Measurements from ENCODE around the gene OSBPL8. TPM values are rescaled to one million over a fixed set of nuclear protein-coding genes. Genes with fewer than 3 reads are reported as not detected.

OSBPL8 gene
- total RNA-seq, 2 donors from 2014 or later = 23.1 to 41.2 TPM

DNA sequence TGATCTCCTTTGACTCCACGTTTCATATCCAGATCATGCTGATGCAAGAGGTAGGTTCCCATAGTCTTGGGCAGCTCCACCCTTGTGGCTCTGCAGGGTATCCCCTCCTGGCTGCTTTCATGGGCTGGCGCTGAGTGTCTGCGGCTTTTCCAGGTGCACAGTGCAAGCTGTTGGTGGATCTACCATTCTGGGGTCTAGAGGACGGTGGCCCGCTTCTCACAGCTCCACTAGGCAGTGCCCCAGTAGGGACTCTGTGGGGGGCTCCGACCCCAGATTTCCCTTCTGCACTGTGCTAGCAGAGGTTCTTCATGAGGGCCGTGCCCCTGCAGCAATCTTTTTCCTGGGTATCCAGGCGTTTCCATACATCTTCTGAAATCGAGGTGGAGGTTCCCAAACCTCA is 199.3 kb downstream of the OSBPL8 start:
- TF ChIP-seq POLR2A (IDR thresholded peaks at IDR 0.05) = no peak
- TF ChIP-seq, protein P1, sequence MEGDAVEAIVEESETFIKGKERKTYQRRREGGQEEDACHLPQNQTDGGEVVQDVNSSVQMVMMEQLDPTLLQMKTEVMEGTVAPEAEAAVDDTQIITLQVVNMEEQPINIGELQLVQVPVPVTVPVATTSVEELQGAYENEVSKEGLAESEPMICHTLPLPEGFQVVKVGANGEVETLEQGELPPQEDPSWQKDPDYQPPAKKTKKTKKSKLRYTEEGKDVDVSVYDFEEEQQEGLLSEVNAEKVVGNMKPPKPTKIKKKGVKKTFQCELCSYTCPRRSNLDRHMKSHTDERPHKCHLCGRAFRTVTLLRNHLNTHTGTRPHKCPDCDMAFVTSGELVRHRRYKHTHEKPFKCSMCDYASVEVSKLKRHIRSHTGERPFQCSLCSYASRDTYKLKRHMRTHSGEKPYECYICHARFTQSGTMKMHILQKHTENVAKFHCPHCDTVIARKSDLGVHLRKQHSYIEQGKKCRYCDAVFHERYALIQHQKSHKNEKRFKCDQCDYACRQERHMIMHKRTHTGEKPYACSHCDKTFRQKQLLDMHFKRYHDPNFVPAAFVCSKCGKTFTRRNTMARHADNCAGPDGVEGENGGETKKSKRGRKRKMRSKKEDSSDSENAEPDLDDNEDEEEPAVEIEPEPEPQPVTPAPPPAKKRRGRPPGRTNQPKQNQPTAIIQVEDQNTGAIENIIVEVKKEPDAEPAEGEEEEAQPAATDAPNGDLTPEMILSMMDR (IDR thresholded peaks at IDR 0.05) = no peak
- Histone ChIP-seq H3K9me3 (no peaks in the 10 kb centered on the region), H3K4me1 (no peaks in the 10 kb centered on the region), H3K4me3 (no peak overlapping the region), H3K36me3 (replicated peaks in 1 of 2; ENCODE audit: insufficient read depth in 1 of 2, low read depth in 2 of 2) (peaks cover 0 to 2% of the 10 kb centered on the region in 2 donors), H3K27me3 (no peaks in the 10 kb centered on the region), H3K27ac (no peak overlapping the region)
- intact Hi-C loops (cut with DNase I) = no loop called here
- DNase-seq (no peak), ATAC-seq (no peak)
- WGBS, 2 donors = 92 to 93% methylated on average over 9 of the region's 9 CpGs

DNA sequence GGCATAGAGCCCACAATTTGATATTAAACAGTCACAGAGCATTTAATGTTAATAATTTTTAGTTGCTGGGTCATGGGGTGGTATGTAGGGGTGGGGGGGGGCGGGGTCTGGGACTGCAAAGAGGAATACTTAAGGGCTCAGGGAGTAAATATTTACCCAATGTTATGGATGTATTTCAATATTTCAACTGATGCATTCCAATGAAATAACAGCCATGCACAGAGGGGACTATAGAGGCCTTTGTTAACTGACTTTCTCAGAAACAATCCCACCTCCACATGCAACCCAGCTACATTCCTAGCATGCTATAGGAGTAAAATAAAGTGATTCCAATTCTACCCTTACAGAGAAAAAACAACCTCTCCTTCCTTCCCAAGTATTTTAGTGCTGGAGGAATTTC is 203.5 kb downstream of the OSBPL8 start:
- Histone ChIP-seq H3K27ac (no peak overlapping the region), H3K36me3 (replicated peaks in 1 of 2; ENCODE audit: insufficient read depth in 1 of 2, low read depth in 2 of 2) (peaks cover 0 to 2% of the 10 kb centered on the region in 2 donors), H3K9me3 (no peaks in the 10 kb centered on the region), H3K4me1 (no peaks in the 10 kb centered on the region), H3K4me3 (no peak overlapping the region), H3K27me3 (no peaks in the 10 kb centered on the region)
- TF ChIP-seq, protein P1 (IDR thresholded peaks at IDR 0.05) = no peak
- WGBS, 2 donors = 63 to 67% methylated on average over 1 of the region's 1 CpG
- ATAC-seq (no peak), DNase-seq (no peak)
- intact Hi-C loops (cut with DNase I) = no loop called here

DNA sequence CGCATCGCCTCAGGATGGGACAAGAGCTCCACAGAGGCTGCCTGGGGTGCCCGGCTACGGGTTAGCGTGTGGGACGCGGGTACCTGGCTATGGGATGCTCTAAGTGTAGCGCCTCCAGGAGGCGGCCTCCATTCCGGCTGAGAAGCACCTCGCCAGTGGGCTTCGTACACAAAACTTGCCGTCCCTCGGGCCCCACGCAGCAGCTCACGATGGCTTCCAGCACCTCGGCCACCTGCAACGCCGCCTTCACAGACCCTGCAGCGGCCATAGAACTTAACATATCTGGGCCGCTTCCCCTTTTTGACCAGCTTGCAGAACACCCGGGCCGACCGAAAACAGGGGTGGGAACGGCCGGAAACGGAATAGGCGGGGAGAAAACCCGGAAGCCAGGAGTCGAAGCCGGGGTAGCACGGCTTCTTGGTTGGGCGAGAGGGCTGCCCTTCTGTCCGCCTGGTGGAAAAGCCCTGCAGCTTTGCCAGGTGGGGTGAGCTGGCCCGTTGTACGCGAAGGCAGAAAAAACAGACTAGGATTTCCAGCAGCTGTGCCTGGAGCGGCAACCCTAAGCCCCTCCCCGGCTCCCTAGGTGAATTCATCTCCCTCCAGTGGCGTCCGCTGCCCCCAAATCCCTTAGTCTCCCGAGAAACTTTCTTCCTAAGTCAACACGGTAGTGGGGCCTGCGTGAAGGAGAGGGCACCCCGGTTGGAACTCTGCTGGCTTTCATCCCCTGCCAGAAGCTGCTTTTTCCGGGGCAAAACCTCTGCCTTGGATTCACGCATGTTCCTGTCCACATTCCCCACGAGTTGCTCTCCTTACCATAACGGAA is 211.3 kb downstream of the OSBPL8 start, which contains the start of gene BBS10:
Gene BBS10, minus strand, starts transcription at position 337 of the 823 bp plus-strand sequence. Its CDS starts 57 bp downstream, at position 280.
- DNase-seq = peak; percentile 90 to 93 (median 91)
- intact Hi-C loops (cut with DNase I) = no loop called here
- TF ChIP-seq POLR2A (IDR thresholded peaks at IDR 0.05) = peak in 2 of 3 donors; percentile 64 to 68
- TF ChIP-seq, protein P1 (IDR thresholded peaks at IDR 0.05) = peak in 5 of 7 experiments; percentile 26 to 43 (median 30)
- Histone ChIP-seq H3K36me3 (replicated peaks in 1 of 2; ENCODE audit: insufficient read depth in 1 of 2, low read depth in 2 of 2) (no peaks in the 10 kb centered on the region), H3K4me3 (peak within 1 kb of the TSS; percentile 62 to 91), H3K27me3 (no peaks in the 10 kb centered on the region), H3K27ac (peak within 1 kb of the TSS; percentile 55 to 88 (median 68)), H3K9me3 (no peaks in the 10 kb centered on the region), H3K4me1 (peaks cover 25% of the 10 kb centered on the region)
- peak; percentile 99 for ATAC-seq
- 1 to 3% methylated on average over 25 to 49 of the region's 49 CpGs for WGBS, 2 donors

DNA sequence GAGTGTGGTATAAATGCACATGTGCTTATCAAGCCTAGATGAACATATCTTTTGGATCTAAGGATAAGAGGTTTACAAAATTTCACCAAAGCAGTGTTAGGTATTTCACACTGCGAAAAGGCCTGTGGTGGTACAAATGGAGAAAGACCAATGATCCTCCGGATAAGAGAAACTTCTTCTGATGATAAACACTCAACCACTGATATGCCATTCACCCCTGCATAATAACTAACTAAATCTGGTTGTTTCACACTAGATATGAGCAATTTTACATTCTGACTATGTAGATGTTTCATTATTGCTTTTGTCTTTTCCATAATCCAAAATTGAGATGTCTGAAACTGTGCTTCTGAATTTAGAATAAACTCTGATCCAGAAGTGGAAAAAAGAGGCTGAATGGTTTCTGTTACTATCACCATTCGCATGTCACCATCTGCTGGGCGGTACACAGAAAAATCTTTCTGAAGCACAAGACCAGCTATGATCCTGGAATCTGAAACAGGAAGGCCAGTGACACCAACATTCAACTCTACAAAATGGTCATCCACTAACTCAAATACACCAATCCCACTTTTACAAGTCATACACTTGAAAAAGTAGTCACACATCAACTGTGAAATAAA is 212.7 kb downstream of the OSBPL8 start:
- WGBS, 2 donors = 60 to 86% methylated on average over 4 of the region's 4 CpGs
- Histone ChIP-seq H3K27me3 (no peaks in the 10 kb centered on the region), H3K4me1 (peaks cover 25% of the 10 kb centered on the region), H3K4me3 (no peak overlapping the region), H3K27ac (no peak overlapping the region), H3K36me3 (replicated peaks in 1 of 2; ENCODE audit: insufficient read depth in 1 of 2, low read depth in 2 of 2) (no peaks in the 10 kb centered on the region), H3K9me3 (no peaks in the 10 kb centered on the region)
- intact Hi-C loops (cut with DNase I) = no loop called here
- no peak for TF ChIP-seq POLR2A (IDR thresholded peaks at IDR 0.05)
- TF ChIP-seq, protein P1 (IDR thresholded peaks at IDR 0.05) = peak in 1 of 7 experiments; percentile 5
- DNase-seq (peak in 1 of 4 donors; percentile 30), ATAC-seq (no peak)

All from body of pancreas (tissue), 4 donors.